Left colon (tissue), 2 donors: ENCODE results near the gene SDC3. TPM values are rescaled to one million over a fixed set of nuclear protein-coding genes. Genes with fewer than 3 reads are reported as not detected.

Source experiments
- ATAC-seq: fragments of 200-7000 bp; cut with Tn5 transposase; one replicate; pipeline ENCODE4 v1.9.1; 2020; ENCODE audit warnings: mild to moderate bottlenecking, moderate library complexity
- DNase-seq, 2 donors: peaks; one replicate each; pipeline ENCODE4 v3.0.0-alpha.2; 2020
- intact Hi-C, 2 donors: fragments of 100-400 bp; cut with DNase I in 1 of 2; cut with micrococcal nuclease in 1 of 2; formaldehyde crosslinking; loops; one replicate each; pipeline versions ENCODE4 v1.11.2 to v1.14.0; 2022; cut with DNase I, micrococcal nuclease
- total RNA-seq, 2 donors: library from RNA; stranded (reverse); fragmentation: NEBNext Ultra II Directional; extraction: Animal tissue kit (Norgen Biotek cat#: 25700); gene quantifications; one replicate each; pipeline ENCODE4 v1.2.1, GENCODE V29; 2021
- donor health status: DM: no; HTN: no; CAD: no.
- donor health status: DM: yes; HTN: yes; CAD: no.

SDC3 gene
- total RNA-seq, 2 donors from 2014 or later, result 6.5 to 18.0 TPM

- intact Hi-C loops, result no loop called here
- DNase-seq (no peak), ATAC-seq (no peak)
These were observed 25.7 kb downstream of the SDC3 start for GRCh38 chr1:30882678-30883388.

- no peak for DNase-seq
- ATAC-seq, result no peak
- intact Hi-C loops, result no loop called here
These were observed 27.0 kb downstream of the SDC3 start for GRCh38 chr1:30881319-30882181.

GRCh38 chr1:30880678-30881318, 27.8 kb downstream of the SDC3 start:
- DNase-seq (no peak), ATAC-seq (no peak)
- intact Hi-C loops, result no loop called here

- ATAC-seq (no peak), DNase-seq (no peak)
- intact Hi-C loops, result no loop called here
These were observed 28.4 kb downstream of the SDC3 start for GRCh38 chr1:30879940-30880677.

GRCh38 chr1:30879126-30879786, 29.3 kb downstream of the SDC3 start:
- no peak for DNase-seq
- intact Hi-C loops, result no loop called here
- ATAC-seq, result no peak

- ATAC-seq, result no peak
- no peak for DNase-seq
- intact Hi-C loops, result no loop called here
These were observed 30.0 kb downstream of the SDC3 start for GRCh38 chr1:30878559-30878958.

- ATAC-seq (no peak), DNase-seq (no peak)
- intact Hi-C loops, result no loop called here
These were observed 30.5 kb downstream of the SDC3 start for GRCh38 chr1:30878016-30878415.

GRCh38 chr1:30877205-30877912, 31.2 kb downstream of the SDC3 start:
- peak; percentile 34 for ATAC-seq
- DNase-seq, result peak; percentile 49 to 73
- intact Hi-C loops, result no loop called here

- intact Hi-C loops, result no loop called here
- ATAC-seq, result no peak
- no peak for DNase-seq
These were observed 31.9 kb downstream of the SDC3 start for GRCh38 chr1:30876451-30877204.

- ATAC-seq, result no peak
- DNase-seq, result no peak
- intact Hi-C loops, result no loop called here
These were observed 32.6 kb downstream of the SDC3 start for GRCh38 chr1:30875916-30876315.

GRCh38 chr1:30875197-30875596, 33.4 kb downstream of the SDC3 start:
- intact Hi-C loops, result no loop called here
- ATAC-seq (no peak), DNase-seq (no peak)

- intact Hi-C loops, result no loop called here
- ATAC-seq, result no peak
These were observed 34.4 kb downstream of the SDC3 start for GRCh38 chr1:30874176-30874575.

GRCh38 chr1:30872948-30873263, 35.7 kb downstream of the SDC3 start:
- DNase-seq (no peak), ATAC-seq (no peak)
- intact Hi-C loops, result no loop called here

More at GRCh38 chr1:30874176-30874575, 34.4 kb downstream of the SDC3 start:
- DNase-seq, result no peak

- intact Hi-C loops, result no loop called here
- DNase-seq, result no peak
- no peak for ATAC-seq
These were observed 36.3 kb downstream of the SDC3 start for GRCh38 chr1:30872033-30872947.

GRCh38 chr1:30871276-30871871, 37.2 kb downstream of the SDC3 start:
- DNase-seq (no peak), ATAC-seq (no peak)
- intact Hi-C loops, result no loop called here

GRCh38 chr1:30870656-30871055, 37.9 kb downstream of the SDC3 start:
- DNase-seq (no peak), ATAC-seq (no peak)
- intact Hi-C loops, result no loop called here
